Right atrium auricular region (tissue), 2 donors: ENCODE data around the gene SOX6. TPM values are rescaled to one million over a fixed set of nuclear protein-coding genes. Genes with fewer than 3 reads are reported as not detected.

ENCODE experiments used
- DNase-seq: peaks from one replicate; pipeline ENCODE4 v3.0.0-alpha.2; 2019; ENCODE audit warnings: low spot score
- H3K27ac ChIP-seq, 2 donors: fragments of 200-600 bp; sonication (generic); 1 replicate in 1 of 2; 2 replicates in 1 of 2; pipeline ENCODE4 v1.5.1; 2016 to 2019
- H3K27me3 ChIP-seq, 2 donors: fragments of 200-600 bp; sonication (generic); one replicate each; pipeline versions ENCODE4 v1.5.1 to v1.6.0; 2017 to 2019
- H3K36me3 ChIP-seq: fragments of 200-600 bp; sonication (generic); one replicate; pipeline ENCODE4 v1.5.1; 2016
- H3K4me1 ChIP-seq, 2 donors: fragments of 200-600 bp; sonication (generic); one replicate each; pipeline versions ENCODE4 v1.5.1 to v1.6.0; 2017 to 2019
- H3K4me3 ChIP-seq, 2 donors: fragments of 200-600 bp; sonication (generic); 1 replicate in 1 of 2; 2 replicates in 1 of 2; pipeline ENCODE4 v1.5.1; 2017 to 2019; ENCODE audit warnings: mild to moderate bottlenecking in 1 of 2, moderate library complexity in 1 of 2
- H3K9me3 ChIP-seq, 2 donors: fragments of 200-600 bp; sonication (generic); one replicate each; pipeline ENCODE4 v1.5.1; 2019
- CTCF ChIP-seq, 2 donors: fragments of 200-600 bp; sonication (generic); IDR thresholded peaks; one replicate each; pipeline ENCODE4 v1.5.1; 2019; ENCODE audit warnings: antibody characterized with exemption in 2 of 2
- total RNA-seq, 2 donors: library from RNA; depleted of rRNA; stranded (reverse); fragments of >200 nt; gene quantifications; one replicate each; pipeline ENCODE4 v1.1.0, GENCODE V29; 2016

Gene SOX6
- total RNA-seq, 2 donors from 2014 or later, result 13.5 to 14.3 TPM

DNA sequence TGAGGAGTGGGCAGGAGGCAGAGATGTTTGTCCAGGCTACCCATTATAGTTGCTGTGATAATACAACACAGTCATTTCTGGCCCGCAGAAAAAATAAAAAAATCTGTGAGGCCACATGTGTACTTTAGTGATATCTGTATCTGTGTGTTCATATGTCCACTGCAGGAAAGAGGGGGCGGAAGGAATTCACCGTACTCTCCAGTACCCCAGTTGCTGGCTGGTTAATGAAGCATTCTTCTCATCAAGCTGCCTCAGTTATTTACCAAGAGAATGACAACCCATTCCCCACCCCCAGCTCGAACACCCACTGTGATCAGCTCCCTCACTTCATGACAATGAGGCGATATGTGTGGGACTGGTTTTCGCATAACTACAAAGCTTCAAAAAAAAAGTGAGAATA lies 309.3 kb downstream of the SOX6 start:
- Histone ChIP-seq H3K4me3 (no peak overlapping the region), H3K9me3 (no peaks in the 10 kb centered on the region), H3K36me3 (peaks cover 8% of the 10 kb centered on the region), H3K4me1 (no peaks in the 10 kb centered on the region), H3K27me3 (no peaks in the 10 kb centered on the region), H3K27ac (no peak overlapping the region)
- no peak for TF ChIP-seq CTCF (IDR thresholded peaks at IDR 0.05)
- no peak for DNase-seq

DNA sequence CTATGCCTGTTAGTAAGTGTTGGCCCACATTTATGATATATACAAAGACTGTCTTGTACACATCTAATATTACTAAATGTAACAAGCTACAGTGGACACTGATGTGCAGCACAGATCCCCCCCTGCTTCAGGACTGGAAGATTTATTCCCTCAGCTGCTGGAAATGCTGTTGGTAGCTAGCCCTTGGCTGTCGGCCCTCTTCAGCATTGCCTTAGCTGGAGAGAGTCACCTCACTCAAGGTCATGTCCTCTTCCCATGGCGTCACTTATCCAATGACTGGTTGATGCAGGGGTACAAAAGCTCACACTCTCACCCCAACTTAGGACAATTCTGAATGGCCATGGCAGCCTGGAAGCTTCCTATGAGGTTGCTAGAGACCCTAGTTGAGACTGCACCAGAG lies 312.7 kb downstream of the SOX6 start:
- no peak overlapping the region for H3K27ac ChIP-seq
- no peak for TF ChIP-seq CTCF (IDR thresholded peaks at IDR 0.05)

DNA sequence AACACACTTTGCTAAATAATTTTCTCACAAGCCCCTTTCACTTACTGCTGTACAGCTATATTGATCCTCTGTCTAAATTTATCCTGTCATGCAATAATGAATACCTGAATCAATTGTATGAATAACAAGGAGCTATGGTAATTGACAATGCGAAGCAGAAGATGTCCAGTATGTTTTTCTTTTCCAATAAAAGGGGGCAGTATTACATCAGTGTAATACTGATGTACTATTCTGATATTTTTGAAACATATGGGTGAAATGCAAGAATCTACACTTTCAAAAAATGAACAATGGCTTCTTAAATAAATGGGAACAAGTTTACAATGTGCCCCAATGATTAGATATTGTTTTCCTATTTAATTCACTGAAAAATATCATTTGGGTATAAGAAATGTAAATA lies 315.1 kb downstream of the SOX6 start:
- TF ChIP-seq CTCF (IDR thresholded peaks at IDR 0.05), result no peak
- H3K27me3 ChIP-seq, result no peaks in the 10 kb centered on the region
- H3K4me1 ChIP-seq, result no peaks in the 10 kb centered on the region
- H3K9me3 ChIP-seq, result no peaks in the 10 kb centered on the region
- no peak overlapping the region for H3K4me3 ChIP-seq
- no peaks in the 10 kb centered on the region for H3K36me3 ChIP-seq
- DNase-seq, result no peak
- no peak overlapping the region for H3K27ac ChIP-seq

More for the DNA sequence above, 312.7 kb downstream of the SOX6 start:
- Histone ChIP-seq H3K9me3 (no peaks in the 10 kb centered on the region), H3K36me3 (no peaks in the 10 kb centered on the region), H3K4me1 (no peaks in the 10 kb centered on the region), H3K4me3 (no peak overlapping the region), H3K27me3 (no peaks in the 10 kb centered on the region)
- no peak for DNase-seq

DNA sequence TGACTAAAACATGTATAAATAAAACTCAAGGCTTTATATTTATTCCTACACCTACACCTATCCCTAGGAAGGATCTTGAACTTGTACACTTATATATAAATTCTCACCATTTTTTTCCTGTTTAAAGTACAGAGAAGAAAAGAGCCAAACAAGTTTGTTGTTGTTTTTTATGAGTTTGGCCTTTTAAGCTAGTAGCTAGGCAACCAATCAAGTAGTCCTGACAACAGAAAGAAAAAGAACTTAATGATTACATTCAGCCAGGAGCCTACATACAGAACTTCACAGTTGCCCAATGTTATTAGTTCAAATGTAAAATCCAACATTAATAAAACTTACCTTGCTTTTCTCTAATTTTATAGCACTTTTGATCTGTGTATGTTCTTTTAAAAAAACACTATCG lies 316.2 kb downstream of the SOX6 start:
- H3K4me3 ChIP-seq, result no peak overlapping the region
- H3K36me3 ChIP-seq, result no peaks in the 10 kb centered on the region
- no peak for DNase-seq
- H3K27me3 ChIP-seq, result no peaks in the 10 kb centered on the region
- H3K4me1 ChIP-seq, result no peaks in the 10 kb centered on the region
- H3K9me3 ChIP-seq, result no peaks in the 10 kb centered on the region
- TF ChIP-seq CTCF (IDR thresholded peaks at IDR 0.05), result no peak
- no peak overlapping the region for H3K27ac ChIP-seq

DNA sequence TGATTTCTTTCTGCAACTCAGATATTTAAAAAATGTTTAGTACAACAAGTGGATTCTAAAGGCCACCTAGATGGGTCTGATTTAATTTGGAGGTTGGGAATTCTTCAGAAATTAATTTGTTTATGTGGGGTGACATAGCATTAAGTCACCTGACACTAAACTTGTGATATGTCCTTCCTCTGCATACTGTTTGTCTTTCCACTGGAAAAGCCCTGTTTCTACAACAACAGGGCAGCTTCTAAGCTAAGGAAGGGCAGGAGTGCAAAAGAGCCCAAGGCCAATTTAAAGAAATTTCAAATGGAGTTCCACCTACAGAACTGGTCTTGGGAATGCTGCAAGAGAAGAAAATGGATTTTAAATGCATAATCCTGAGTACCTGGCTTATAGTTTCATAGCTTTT lies 319.2 kb downstream of the SOX6 start:
- no peak for DNase-seq
- Histone ChIP-seq H3K27ac (no peak overlapping the region), H3K9me3 (no peaks in the 10 kb centered on the region), H3K4me3 (no peak overlapping the region), H3K4me1 (no peaks in the 10 kb centered on the region), H3K27me3 (no peaks in the 10 kb centered on the region), H3K36me3 (no peaks in the 10 kb centered on the region)
- TF ChIP-seq CTCF (IDR thresholded peaks at IDR 0.05), result no peak

DNA sequence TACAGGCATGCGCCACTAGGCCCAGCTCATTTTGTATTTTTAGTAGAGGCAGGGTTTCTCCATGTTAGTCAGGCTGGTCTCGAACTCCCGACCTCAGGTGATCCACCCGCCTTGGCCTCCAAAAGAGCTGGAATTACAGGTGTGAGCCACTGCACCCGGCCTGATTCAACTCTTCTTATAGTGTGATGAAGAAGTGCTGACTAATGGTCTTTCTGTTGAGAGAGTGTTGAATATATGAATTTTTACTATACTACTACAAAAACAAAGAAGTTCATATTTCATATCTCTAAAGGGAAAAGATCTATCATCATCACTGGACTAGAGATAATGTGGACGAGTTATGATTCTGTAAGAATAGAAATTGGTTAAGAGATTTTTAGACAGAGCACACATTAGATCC lies 320.1 kb downstream of the SOX6 start:
- TF ChIP-seq CTCF (IDR thresholded peaks at IDR 0.05), result no peak
- Histone ChIP-seq H3K27ac (no peak overlapping the region), H3K27me3 (no peaks in the 10 kb centered on the region), H3K36me3 (no peaks in the 10 kb centered on the region), H3K4me3 (no peak overlapping the region), H3K4me1 (no peaks in the 10 kb centered on the region), H3K9me3 (no peaks in the 10 kb centered on the region)
- DNase-seq, result no peak
